ENCODE data around the gene CDK3. TPM values are rescaled to one million over a fixed set of nuclear protein-coding genes. Genes with fewer than 3 reads are reported as not detected.

CDK3 gene
- total and polyA plus RNA-seq, 9 of the 15 experiments (the other 6 are each of a cell fraction or from before 2014, with no cell fraction given), result 0.55 to 8.2 (median 4.7) TPM

DNA sequence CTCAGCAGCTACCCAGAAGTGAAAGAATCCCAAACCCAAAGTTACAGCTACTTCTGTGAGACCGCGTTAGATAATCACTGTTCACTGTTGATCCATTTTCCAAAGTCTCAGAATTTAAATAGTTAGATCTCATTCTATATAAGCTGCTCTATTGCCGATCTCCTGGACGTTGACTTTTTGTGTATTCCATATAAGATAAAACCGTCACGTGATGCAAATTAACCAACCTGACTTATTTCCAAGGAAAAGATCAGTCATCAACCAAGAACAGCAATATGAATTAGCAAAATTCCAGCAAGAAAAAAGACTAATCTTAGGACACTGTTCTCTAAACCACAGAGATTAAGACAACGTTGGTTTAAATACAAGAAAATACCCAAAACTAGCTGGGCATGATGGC lies 30.0 kb upstream of the CDK3 start (continued):
- TF ChIP-seq ZBTB40 (IDR thresholded peaks at IDR 0.05) (no peak), ZBTB40 (CRISPR knock-in tag; IDR thresholded peaks at IDR 0.05) (no peak), FOSL1 (tag; conservative IDR thresholded peaks at IDR 0.05) (no peak), ZNF584 (CRISPR knock-in tag; IDR thresholded peaks at IDR 0.05; ENCODE audit: low read depth) (0 out of 2 replicates have a peak, but pooled peaks have one; percentile 21), USF2 (CRISPR knock-in tag; IDR thresholded peaks at IDR 0.05) (peak; percentile 83), NR2C2 (CRISPR knock-in tag; IDR thresholded peaks at IDR 0.05) (no peak), NR2C2 (tag; IDR thresholded peaks at IDR 0.05) (peak; percentile 14; the same call in 1 of the 2 replicates), BHLHE40 (IDR thresholded peaks at IDR 0.05; ENCODE audit: low read length) (peak; percentile 37; the same call in 1 of the 2 replicates)
- TF ChIP-seq, protein P1, sequence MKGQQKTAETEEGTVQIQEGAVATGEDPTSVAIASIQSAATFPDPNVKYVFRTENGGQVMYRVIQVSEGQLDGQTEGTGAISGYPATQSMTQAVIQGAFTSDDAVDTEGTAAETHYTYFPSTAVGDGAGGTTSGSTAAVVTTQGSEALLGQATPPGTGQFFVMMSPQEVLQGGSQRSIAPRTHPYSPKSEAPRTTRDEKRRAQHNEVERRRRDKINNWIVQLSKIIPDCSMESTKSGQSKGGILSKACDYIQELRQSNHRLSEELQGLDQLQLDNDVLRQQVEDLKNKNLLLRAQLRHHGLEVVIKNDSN (CRISPR knock-in tag; IDR thresholded peaks at IDR 0.05), result peak; percentile 66
- TF ChIP-seq, protein P2, sequence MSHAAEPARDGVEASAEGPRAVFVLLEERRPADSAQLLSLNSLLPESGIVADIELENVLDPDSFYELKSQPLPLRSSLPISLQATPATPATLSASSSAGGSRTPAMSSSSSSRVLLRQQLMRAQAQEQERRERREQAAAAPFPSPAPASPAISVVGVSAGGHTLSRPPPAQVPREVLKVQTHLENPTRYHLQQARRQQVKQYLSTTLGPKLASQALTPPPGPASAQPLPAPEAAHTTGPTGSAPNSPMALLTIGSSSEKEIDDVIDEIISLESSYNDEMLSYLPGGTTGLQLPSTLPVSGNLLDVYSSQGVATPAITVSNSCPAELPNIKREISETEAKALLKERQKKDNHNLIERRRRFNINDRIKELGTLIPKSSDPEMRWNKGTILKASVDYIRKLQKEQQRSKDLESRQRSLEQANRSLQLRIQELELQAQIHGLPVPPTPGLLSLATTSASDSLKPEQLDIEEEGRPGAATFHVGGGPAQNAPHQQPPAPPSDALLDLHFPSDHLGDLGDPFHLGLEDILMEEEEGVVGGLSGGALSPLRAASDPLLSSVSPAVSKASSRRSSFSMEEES (CRISPR knock-in tag; IDR thresholded peaks at IDR 0.05), result peak; percentile 97

All from K562 (cell line).